GM06990 (cell line): ENCODE results near the gene ZMAT5.
"Not testable (repeated sequence)": the region's sequence is repeated elsewhere in the genome, so short reads cannot be mapped to it uniquely, and the experiment has no call there.

Experiments used
- DNase-seq: peaks from one replicate; pipeline ENCODE4 v3.0.0-alpha.2; 2011; ENCODE audit not compliant: insufficient read length; ENCODE audit errors: extremely low read depth
- H3K27me3 ChIP-seq: replicated peaks from 2 replicates; pipeline ENCODE4 v1.6.0; 2011; ENCODE audit warnings: low read length; ENCODE audit not compliant: control insufficient read depth, insufficient read depth
- H3K36me3 ChIP-seq: 2 replicates; pipeline ENCODE4 v1.5.1; 2011; ENCODE audit warnings: low read length; ENCODE audit not compliant: control insufficient read depth, insufficient read depth
- H3K4me3 ChIP-seq: replicated peaks from 2 replicates; pipeline ENCODE4 v1.5.1; 2011; ENCODE audit warnings: low read depth, mild to moderate bottlenecking, control low read depth, low read length
- CTCF ChIP-seq: IDR thresholded peaks from 2 replicates; pipeline ENCODE4 v1.5.1; 2011; ENCODE audit warnings: low read length, control low read depth, mild to moderate bottlenecking, inconsistent platforms; ENCODE audit not compliant: insufficient read depth, poor library complexity, severe bottlenecking

The ZMAT5 gene

GRCh38 chr22:29757096-29757495, 9.7 kb downstream of the ZMAT5 start:
- TF ChIP-seq CTCF = no peak
- Histone ChIP-seq H3K27me3 (no peaks in the 10 kb centered on the region), H3K36me3 (no peaks in the 10 kb centered on the region; the same call in 1 of the 2 replicates), H3K4me3 (no peak overlapping the region)
- no peak for DNase-seq

DNA sequence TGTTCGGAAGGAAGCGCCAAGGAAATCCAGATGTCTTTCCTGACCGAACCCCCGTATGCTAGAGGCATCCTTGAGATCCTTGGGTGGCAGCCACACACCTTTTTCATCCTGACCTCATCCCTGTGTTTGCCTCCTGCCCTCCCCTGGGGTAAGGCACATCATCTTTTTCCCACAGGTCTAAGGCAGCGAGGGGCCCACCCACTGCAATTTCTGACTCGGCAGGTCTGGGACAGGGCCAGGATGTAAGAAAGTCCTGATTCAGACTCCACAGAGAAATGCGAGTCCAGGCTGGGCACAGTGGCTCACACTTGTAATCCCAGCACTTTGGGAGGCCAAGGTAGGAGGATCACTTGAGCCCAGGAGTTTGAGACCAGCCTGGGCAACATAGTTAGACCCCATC, 10.5 kb downstream of the ZMAT5 start:
- no peak overlapping the region for H3K4me3 ChIP-seq
- no peak for TF ChIP-seq CTCF
- no peak for DNase-seq
- H3K27me3 ChIP-seq = no peaks in the 10 kb centered on the region
- no peaks in the 10 kb centered on the region; the same call in 1 of the 2 replicates for H3K36me3 ChIP-seq

DNA sequence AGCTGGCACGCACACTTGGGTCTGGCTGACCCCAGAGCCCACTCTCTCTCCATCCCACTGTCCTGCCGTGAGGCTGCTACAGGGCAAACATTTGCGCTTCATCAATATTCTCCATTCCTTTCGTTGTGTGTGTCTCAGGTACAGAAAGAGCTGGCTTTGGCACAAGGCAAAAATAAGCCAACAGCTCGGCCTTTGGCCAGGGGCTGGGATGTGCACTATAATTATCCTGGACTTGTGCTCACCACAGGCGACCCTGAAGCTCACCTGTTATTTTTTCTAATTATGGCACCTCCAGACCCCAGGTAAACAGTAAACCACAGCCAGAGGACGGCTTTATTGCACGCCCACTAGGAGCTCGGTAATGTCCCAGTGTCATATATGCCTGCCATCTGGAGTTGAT, 10.9 kb downstream of the ZMAT5 start:
- H3K4me3 ChIP-seq = no peak overlapping the region
- TF ChIP-seq CTCF = no peak
- no peaks in the 10 kb centered on the region for H3K27me3 ChIP-seq
- H3K36me3 ChIP-seq = no peaks in the 10 kb centered on the region; the same call in 1 of the 2 replicates
- DNase-seq = no peak

GRCh38 chr22:29754658-29755395, 12.0 kb downstream of the ZMAT5 start:
- not testable (repeated sequence) for H3K36me3 ChIP-seq, DNase-seq, H3K27me3 ChIP-seq, H3K4me3 ChIP-seq

- H3K4me3 ChIP-seq = no peak overlapping the region
- H3K27me3 ChIP-seq = no peaks in the 10 kb centered on the region
- no peak for TF ChIP-seq CTCF
- DNase-seq = no peak
- H3K36me3 ChIP-seq = no peaks in the 10 kb centered on the region; the same call in 1 of the 2 replicates
Observed at GRCh38 chr22:29753808-29754657, 12.8 kb downstream of the ZMAT5 start.

DNA sequence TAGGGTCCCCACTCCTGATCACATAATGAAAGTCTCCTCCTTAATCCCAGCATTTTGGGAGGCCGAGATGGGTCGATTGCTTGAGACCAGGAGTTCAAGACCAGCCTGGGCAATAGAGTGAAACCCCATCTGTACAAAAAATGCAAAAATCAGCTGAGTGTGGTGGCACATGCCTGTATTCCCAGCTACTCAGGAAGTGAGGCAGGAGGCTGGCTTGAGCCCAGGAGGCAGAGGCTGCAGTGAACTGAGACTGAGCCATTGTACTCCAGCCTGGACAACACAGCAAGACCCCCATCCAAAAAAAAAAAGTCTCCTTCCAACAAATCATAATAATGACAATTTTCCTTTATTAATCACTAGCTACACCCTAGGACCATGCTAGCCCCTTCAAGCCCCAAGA, 15.1 kb downstream of the ZMAT5 start:
- peaks cover 7% of the 10 kb centered on the region for H3K36me3 ChIP-seq
- no peak for TF ChIP-seq CTCF
- no peaks in the 10 kb centered on the region for H3K27me3 ChIP-seq
- no peak for DNase-seq
- no peak overlapping the region for H3K4me3 ChIP-seq
